Heart left ventricle (tissue), 16 donors: ENCODE data around the gene AACS. TPM values are rescaled to one million over a fixed set of nuclear protein-coding genes. Genes with fewer than 3 reads are reported as not detected.

Source experiments
- ATAC-seq, 4 donors: fragments of 200-7000 bp; cut with Tn5 transposase; one replicate each; pipeline ENCODE4 v1.9.1; 2020 to 2022; ENCODE audit warnings: moderate library complexity in 4 of 4, mild to moderate bottlenecking in 3 of 4, moderate number of reproducible peaks in 1 of 4
- DNase-seq, 5 donors: peaks; one replicate each; pipeline ENCODE4 v3.0.0-alpha.2; 2020
- H3K27ac ChIP-seq, 12 donors: fragments of 200-600 bp; sonication (generic) in 4 of 12; one replicate each; pipeline versions ENCODE4 v1.5.0 to v1.8.0; 2016 to 2022; ENCODE audit warnings: mild to moderate bottlenecking in 2 of 12
- H3K27me3 ChIP-seq, 9 donors: fragments of 200-600 bp; sonication (generic) in 2 of 9; one replicate each; pipeline versions ENCODE4 v1.5.1 to v1.8.0; 2016 to 2022; ENCODE audit warnings: mild to moderate bottlenecking in 3 of 9
- H3K36me3 ChIP-seq, 9 donors: fragments of 200-600 bp; sonication (generic) in 2 of 9; one replicate each; pipeline versions ENCODE4 v1.5.0 to v1.8.0; 2018 to 2022; ENCODE audit warnings: mild to moderate bottlenecking in 2 of 9
- H3K4me1 ChIP-seq, 12 donors: fragments of 200-600 bp; sonication (generic) in 4 of 12; one replicate each; pipeline versions ENCODE4 v1.5.0 to v1.8.0; 2016 to 2022; ENCODE audit warnings: mild to moderate bottlenecking in 3 of 12
- H3K4me3 ChIP-seq, 12 donors: fragments of 200-600 bp; sonication (generic) in 4 of 12; one replicate each; pipeline versions ENCODE4 v1.5.0 to v1.8.0; 2017 to 2022; ENCODE audit warnings: mild to moderate bottlenecking in 9 of 12, moderate library complexity in 4 of 12
- H3K9me3 ChIP-seq, 12 donors: fragments of 200-600 bp; sonication (generic) in 4 of 12; one replicate each; pipeline versions ENCODE4 v1.5.0 to v1.8.0; 2016 to 2022; ENCODE audit warnings: mild to moderate bottlenecking in 1 of 12
- POLR2A ChIP-seq, 2 donors: fragments of 450-650 bp; IDR thresholded peaks; one replicate each; pipeline ENCODE4 v1.6.1; 2017; ENCODE audit warnings: antibody characterized with exemption in 2 of 2, mild to moderate bottlenecking in 2 of 2, moderate library complexity in 2 of 2
- WGBS, 4 donors: extraction: QIAGEN DNeasy Blood & Tissue Kit in 2 of 4; methylation state at CpG; one replicate each; pipeline versions ENCODE4 v1.1.5 to v1.1.7; 2013 to 2018; 5-methylcytosine and 5-hydroxymethylcytosine counted together
- intact Hi-C, 10 donors: fragments of 100-400 bp; cut with DNase I; formaldehyde crosslinking; loops; one replicate each; pipeline versions ENCODE4 v1.11.1 to v1.14.2; 2022
- polyA plus RNA-seq, 2 donors: library from polyadenylated mRNA; stranded (reverse); fragments of 200-250 nt; gene quantifications; one replicate each; pipeline ENCODE4 v1.2.3, GENCODE V29; 2013
- total RNA-seq, 9 donors: library from RNA; depleted of rRNA in 2 of 9; stranded (reverse); fragments of >200 nt in 2 of 9; fragmentation: NEBNext Ultra II Directional in 3 of 9; extraction: Animal tissue kit (Norgen Biotek cat#: 25700) in 3 of 9; gene quantifications; one replicate each; pipeline versions ENCODE4 v1.1.0 to v1.2.4, GENCODE V29; 2016 to 2023
- TF ChIP-seq, protein P1 (sequence below), 12 donors: fragments of 200-600 bp; sonication (generic) in 4 of 12; IDR thresholded peaks; one replicate each; pipeline versions ENCODE4 v1.5.0 to v1.8.0; 2018 to 2022; ENCODE audit warnings: antibody characterized with exemption in 12 of 12, mild to moderate bottlenecking in 5 of 12
- donor health status: ischemic (EF 13 %, LVEDD 7.1; RV severe dilation, severe dysfunction).
- donor health status: healthy with polysubstance abuse.
- donor health status: DM: no; HTN: yes; CAD: no.
- donor health status: DM: no; HTN: no; CAD: no.
- donor health status: ischemic (EF 25% LVEDD 6.9; RV normal size, moderate dysfunction).
- donor health status: ischemic (EF 25% LVEDD 5.7; RV mildly dilated, moderate dysfunction).
- donor health status: healthy.
- donor health status: DM: yes; HTN: yes; CAD: no.
- donor health status: ischemic (EF 35%, LVEDD 5.7; RV mildly dilated, moderate dysfunction).
- donor health status: nonischemic (EF 11% LVEDD 7.7; RV severe dilation, severe dysfunction).
- donor health status: DM: yes; HTN: yes; CAD: no.
- donor health status: PGD.
- donor health status: ischemic (EF 29% LVEDD 5.4; RV normal size, mild dysfunction).
- donor health status: nonischemic (EF 23%, LVEDD 6.1; RV moderate dilation, normal function).

The AACS gene
- total and polyA plus RNA-seq, 11 donors: 7.4 to 19.3 (median 12.4) TPM

DNA sequence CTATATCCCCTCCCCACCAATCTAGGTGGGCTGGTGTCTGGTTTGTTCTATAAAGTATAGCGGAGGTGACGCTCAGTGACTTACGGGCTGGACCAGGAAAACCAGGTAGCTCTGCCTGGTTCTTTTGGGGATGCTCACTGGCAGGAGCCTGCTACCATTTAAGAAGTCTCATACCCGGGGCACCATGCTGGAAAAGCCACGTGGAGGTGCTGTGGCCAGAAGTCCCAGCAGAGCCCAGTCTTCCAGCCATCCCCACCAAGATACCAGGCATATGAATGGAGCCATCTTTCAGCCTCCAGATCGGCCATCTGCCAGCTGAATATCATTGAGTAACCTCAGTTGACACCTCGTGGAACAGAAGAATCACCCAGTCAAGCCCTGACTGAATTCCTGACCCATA is 87.2 kb downstream of the AACS start:
- TF ChIP-seq, protein P1, sequence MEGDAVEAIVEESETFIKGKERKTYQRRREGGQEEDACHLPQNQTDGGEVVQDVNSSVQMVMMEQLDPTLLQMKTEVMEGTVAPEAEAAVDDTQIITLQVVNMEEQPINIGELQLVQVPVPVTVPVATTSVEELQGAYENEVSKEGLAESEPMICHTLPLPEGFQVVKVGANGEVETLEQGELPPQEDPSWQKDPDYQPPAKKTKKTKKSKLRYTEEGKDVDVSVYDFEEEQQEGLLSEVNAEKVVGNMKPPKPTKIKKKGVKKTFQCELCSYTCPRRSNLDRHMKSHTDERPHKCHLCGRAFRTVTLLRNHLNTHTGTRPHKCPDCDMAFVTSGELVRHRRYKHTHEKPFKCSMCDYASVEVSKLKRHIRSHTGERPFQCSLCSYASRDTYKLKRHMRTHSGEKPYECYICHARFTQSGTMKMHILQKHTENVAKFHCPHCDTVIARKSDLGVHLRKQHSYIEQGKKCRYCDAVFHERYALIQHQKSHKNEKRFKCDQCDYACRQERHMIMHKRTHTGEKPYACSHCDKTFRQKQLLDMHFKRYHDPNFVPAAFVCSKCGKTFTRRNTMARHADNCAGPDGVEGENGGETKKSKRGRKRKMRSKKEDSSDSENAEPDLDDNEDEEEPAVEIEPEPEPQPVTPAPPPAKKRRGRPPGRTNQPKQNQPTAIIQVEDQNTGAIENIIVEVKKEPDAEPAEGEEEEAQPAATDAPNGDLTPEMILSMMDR (IDR thresholded peaks at IDR 0.05): no peak
- no peak for TF ChIP-seq POLR2A (IDR thresholded peaks at IDR 0.05)
- intact Hi-C loops: no loop called here
- peaks cover 0 to 7% (median 0%) of the 10 kb centered on the region in 12 donors for H3K9me3 ChIP-seq
- WGBS, 4 donors: 82 to 88% (median 82%) methylated on average over 6 to 7 of the region's 7 CpGs
- peaks cover 0 to 5% (median 0%) of the 10 kb centered on the region in 12 donors for H3K4me1 ChIP-seq
- H3K27ac ChIP-seq: no peak overlapping the region
- H3K4me3 ChIP-seq: no peak overlapping the region
- DNase-seq (peak in 1 of 5 donors; percentile 1), ATAC-seq (no peak)
- no peaks in the 10 kb centered on the region for H3K36me3 ChIP-seq
- no peaks in the 10 kb centered on the region for H3K27me3 ChIP-seq

DNA sequence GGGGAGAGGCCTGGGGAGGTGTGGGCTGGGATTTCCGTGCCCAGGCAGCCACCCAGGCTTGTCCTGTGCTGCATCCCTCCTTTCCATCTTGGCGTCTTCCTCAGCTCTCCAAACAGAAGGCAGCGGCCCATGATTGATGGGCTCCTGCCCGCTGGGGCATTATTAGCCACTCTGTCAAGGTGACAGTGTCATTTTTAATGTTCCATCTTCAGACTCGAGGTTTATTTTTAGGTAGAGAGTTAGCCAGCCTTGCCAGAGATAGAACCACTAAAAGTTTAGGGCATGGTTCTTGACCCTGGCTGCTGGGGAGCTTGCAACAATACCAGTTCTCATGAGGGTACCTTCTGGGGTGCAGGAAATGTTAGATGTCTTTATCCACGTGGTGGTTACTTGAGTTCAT is 90.1 kb downstream of the AACS start:
- TF ChIP-seq, protein P1 (IDR thresholded peaks at IDR 0.05): no peak
- no peak for TF ChIP-seq POLR2A (IDR thresholded peaks at IDR 0.05)
- WGBS, 4 donors: 47 to 62% (median 50%) methylated on average over 6 of the region's 6 CpGs
- intact Hi-C loops: no loop called here
- Histone ChIP-seq H3K9me3 (peaks cover 0 to 8% (median 0%) of the 10 kb centered on the region in 12 donors), H3K36me3 (no peaks in the 10 kb centered on the region), H3K27me3 (no peaks in the 10 kb centered on the region), H3K4me3 (no peak overlapping the region), H3K4me1 (peaks cover 0 to 5% (median 0%) of the 10 kb centered on the region in 12 donors), H3K27ac (peak overlapping the region in 1 of 12 donors; percentile 1)
- DNase-seq (no peak), ATAC-seq (peak in 3 of 4 donors; percentile 55 to 85 (median 72))

DNA sequence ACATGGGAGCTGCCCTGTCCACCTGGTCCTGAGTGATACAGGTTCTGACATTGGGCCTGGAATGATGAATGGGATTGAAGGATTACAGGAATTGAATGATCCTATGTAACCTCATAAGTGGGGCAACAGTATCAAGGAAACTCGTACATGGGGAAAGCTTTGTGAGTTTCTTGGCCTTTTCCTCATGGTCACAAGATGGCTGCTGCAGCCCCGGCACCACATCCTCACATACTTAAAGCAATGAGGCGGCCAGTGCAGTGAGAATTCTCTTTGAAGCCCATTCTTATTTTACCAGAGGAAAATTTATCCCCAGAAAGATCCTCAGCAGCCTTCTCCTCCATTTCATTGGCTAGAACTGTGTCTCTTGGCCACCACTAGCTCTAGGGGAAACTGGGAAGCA is 91.9 kb downstream of the AACS start:
- Histone ChIP-seq H3K36me3 (no peaks in the 10 kb centered on the region), H3K27ac (no peak overlapping the region), H3K9me3 (peaks cover 0 to 8% (median 0%) of the 10 kb centered on the region in 12 donors), H3K4me1 (peaks cover 0 to 5% (median 0%) of the 10 kb centered on the region in 12 donors), H3K4me3 (no peak overlapping the region), H3K27me3 (no peaks in the 10 kb centered on the region)
- 88 to 92% (median 90%) methylated on average over 3 of the region's 3 CpGs for WGBS, 4 donors
- DNase-seq: no peak
- intact Hi-C loops: no loop called here
- TF ChIP-seq, protein P1 (IDR thresholded peaks at IDR 0.05): no peak
- TF ChIP-seq POLR2A (IDR thresholded peaks at IDR 0.05): no peak
- ATAC-seq: no peak

DNA sequence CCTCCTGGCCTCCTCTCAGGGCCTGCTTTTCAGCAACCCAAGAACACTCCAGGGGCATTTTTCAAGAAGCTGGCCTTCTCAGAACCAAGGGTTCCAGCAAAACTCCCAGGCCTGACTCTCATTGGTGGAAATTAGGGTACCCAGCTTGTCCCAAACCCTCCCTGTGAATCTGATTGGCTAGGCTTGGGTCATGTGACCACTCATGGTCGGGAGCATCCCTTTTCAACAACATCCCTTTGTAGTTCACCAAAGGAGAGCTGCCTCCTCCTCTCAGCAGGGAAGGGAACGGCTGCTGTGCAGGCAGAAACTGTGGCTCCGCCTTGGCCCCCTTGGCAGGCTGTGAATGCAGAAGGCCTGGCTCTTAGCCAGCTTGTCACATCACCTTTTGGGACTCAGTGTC is 94.5 kb downstream of the AACS start:
- Histone ChIP-seq H3K27me3 (no peaks in the 10 kb centered on the region), H3K27ac (no peak overlapping the region), H3K36me3 (no peaks in the 10 kb centered on the region), H3K4me3 (no peak overlapping the region), H3K4me1 (peaks cover 0 to 5% (median 0%) of the 10 kb centered on the region in 12 donors), H3K9me3 (peaks cover 0 to 8% (median 0%) of the 10 kb centered on the region in 12 donors)
- intact Hi-C loops: no loop called here
- DNase-seq (no peak), ATAC-seq (no peak)
- WGBS, 4 donors: 42 to 59% (median 54%) methylated on average over 2 to 3 of the region's 3 CpGs; no CpG with 5 or more reads in 1 of the 4 donors
- no peak for TF ChIP-seq POLR2A (IDR thresholded peaks at IDR 0.05)
- TF ChIP-seq, protein P1 (IDR thresholded peaks at IDR 0.05): no peak
